ENCODE measurements around the gene CNN1. TPM values are rescaled to one million over a fixed set of nuclear protein-coding genes. Genes with fewer than 3 reads are reported as not detected.

The CNN1 gene
- total RNA-seq = 10 to 100 TPM in 1 of 2 donors, 1 to 10 TPM in 1; 3.7 to 11.2 TPM
- polyA plus RNA-seq (ENCODE audit: insufficient read length in 2 of 2) = 1 to 10 TPM; 3.6 to 4.2 TPM
- long read RNA-seq, donor 1 = 0 reads
- long read RNA-seq, donor 2 = 0 reads
- long read RNA-seq, donor 3 = 0 reads
- long read RNA-seq, donor 4, partial matches to known transcripts = 0 of 2 reads
- long read RNA-seq, donor 4, other reads (novel, unspliced or antisense) = 0 of 2 reads

- Histone ChIP-seq H3K4me1 (ENCODE audit: control insufficient read depth, insufficient read depth, low read length) (peaks cover 22% of the 10 kb centered on the region), H3K27me3 (ENCODE audit: control insufficient read depth, insufficient read depth, low read length) (peaks cover 23% of the 10 kb centered on the region), H3K36me3 (ENCODE audit: control insufficient read depth, insufficient read depth, low read length) (no peaks in the 10 kb centered on the region), H3K9me3 (ENCODE audit: control insufficient read depth, insufficient read depth, low read length) (no peaks in the 10 kb centered on the region), H3K4me3 (ENCODE audit: low read depth, low read length) (no peak within 1 kb of the TSS), H3K27ac (ENCODE audit: low read depth, low read length) (no peak within 1 kb of the TSS)
- WGBS (ENCODE audit: insufficient coverage) = 24% methylated on average over 19 of the region's 21 CpGs
- peak in 1 of 6 donors; percentile 56 for DNase-seq (ENCODE audit: low read depth in 4 of 6, low spot score in 6 of 6)
These were observed at the start of gene CNN1 for GRCh38 chr19:11538232-11539036. TSS of gene CNN1 (plus strand) at chr19:11538851. CDS start at chr19:11538928, 77 bp downstream.

- 98% methylated on average over 7 of the region's 7 CpGs for WGBS (ENCODE audit: insufficient coverage)
These were observed 49.3 kb upstream of the CNN1 start for GRCh38 chr19:11489378-11489777.

GRCh38 chr19:11494634-11495285 lies 43.9 kb upstream of the CNN1 start:
- no peak for DNase-seq (ENCODE audit: low read depth in 4 of 6, low spot score in 6 of 6)
- H3K27me3 ChIP-seq (ENCODE audit: control insufficient read depth, insufficient read depth, low read length) = no peaks in the 10 kb centered on the region
- H3K4me3 ChIP-seq (ENCODE audit: low read depth, low read length) = no peak overlapping the region
- 87% methylated on average over 18 of the region's 27 CpGs for WGBS (ENCODE audit: insufficient coverage)
- H3K9me3 ChIP-seq (ENCODE audit: control insufficient read depth, insufficient read depth, low read length) = no peaks in the 10 kb centered on the region
- H3K27ac ChIP-seq (ENCODE audit: low read depth, low read length) = no peak overlapping the region
- peaks cover 76% of the 10 kb centered on the region for H3K36me3 ChIP-seq (ENCODE audit: control insufficient read depth, insufficient read depth, low read length)
- H3K4me1 ChIP-seq (ENCODE audit: control insufficient read depth, insufficient read depth, low read length) = no peaks in the 10 kb centered on the region

More at GRCh38 chr19:11489378-11489777, 49.3 kb upstream of the CNN1 start:
- H3K4me1 ChIP-seq (ENCODE audit: control insufficient read depth, insufficient read depth, low read length) = no peaks in the 10 kb centered on the region
- H3K27me3 ChIP-seq (ENCODE audit: control insufficient read depth, insufficient read depth, low read length) = no peaks in the 10 kb centered on the region
- no peak overlapping the region for H3K4me3 ChIP-seq (ENCODE audit: low read depth, low read length)
- no peak for DNase-seq (ENCODE audit: low read depth in 4 of 6, low spot score in 6 of 6)
- no peak overlapping the region for H3K27ac ChIP-seq (ENCODE audit: low read depth, low read length)
- peaks cover 75% of the 10 kb centered on the region for H3K36me3 ChIP-seq (ENCODE audit: control insufficient read depth, insufficient read depth, low read length)
- no peaks in the 10 kb centered on the region for H3K9me3 ChIP-seq (ENCODE audit: control insufficient read depth, insufficient read depth, low read length)

- H3K9me3 ChIP-seq (ENCODE audit: control insufficient read depth, insufficient read depth, low read length) = no peaks in the 10 kb centered on the region
- H3K4me3 ChIP-seq (ENCODE audit: low read depth, low read length) = no peak overlapping the region
- DNase-seq (ENCODE audit: low read depth in 4 of 6, low spot score in 6 of 6) = no peak
- 91% methylated on average over 10 of the region's 10 CpGs for WGBS (ENCODE audit: insufficient coverage)
- no peaks in the 10 kb centered on the region for H3K4me1 ChIP-seq (ENCODE audit: control insufficient read depth, insufficient read depth, low read length)
- H3K27ac ChIP-seq (ENCODE audit: low read depth, low read length) = no peak overlapping the region
- peaks cover 73% of the 10 kb centered on the region for H3K36me3 ChIP-seq (ENCODE audit: control insufficient read depth, insufficient read depth, low read length)
- no peaks in the 10 kb centered on the region for H3K27me3 ChIP-seq (ENCODE audit: control insufficient read depth, insufficient read depth, low read length)
These were observed 43.2 kb upstream of the CNN1 start for GRCh38 chr19:11495481-11495880.

- Histone ChIP-seq H3K4me1 (ENCODE audit: control insufficient read depth, insufficient read depth, low read length) (no peaks in the 10 kb centered on the region), H3K9me3 (ENCODE audit: control insufficient read depth, insufficient read depth, low read length) (no peaks in the 10 kb centered on the region), H3K36me3 (ENCODE audit: control insufficient read depth, insufficient read depth, low read length) (peaks cover 71% of the 10 kb centered on the region), H3K4me3 (ENCODE audit: low read depth, low read length) (no peak overlapping the region), H3K27ac (ENCODE audit: low read depth, low read length) (no peak overlapping the region), H3K27me3 (ENCODE audit: control insufficient read depth, insufficient read depth, low read length) (no peaks in the 10 kb centered on the region)
- no peak for DNase-seq (ENCODE audit: low read depth in 4 of 6, low spot score in 6 of 6)
- 97% methylated on average over 22 of the region's 22 CpGs for WGBS (ENCODE audit: insufficient coverage)
These were observed 42.8 kb upstream of the CNN1 start for GRCh38 chr19:11495885-11496284.

- peak in 2 of 6 donors; percentile 41 to 44 for DNase-seq (ENCODE audit: low read depth in 4 of 6, low spot score in 6 of 6)
- Histone ChIP-seq H3K9me3 (ENCODE audit: control insufficient read depth, insufficient read depth, low read length) (no peaks in the 10 kb centered on the region), H3K4me3 (ENCODE audit: low read depth, low read length) (no peak overlapping the region), H3K27me3 (ENCODE audit: control insufficient read depth, insufficient read depth, low read length) (no peaks in the 10 kb centered on the region), H3K4me1 (ENCODE audit: control insufficient read depth, insufficient read depth, low read length) (no peaks in the 10 kb centered on the region), H3K27ac (ENCODE audit: low read depth, low read length) (no peak overlapping the region), H3K36me3 (ENCODE audit: control insufficient read depth, insufficient read depth, low read length) (peaks cover 73% of the 10 kb centered on the region)
- WGBS (ENCODE audit: insufficient coverage) = 53% methylated on average over 12 of the region's 17 CpGs
These were observed 42.1 kb upstream of the CNN1 start for GRCh38 chr19:11496391-11497163.

- H3K9me3 ChIP-seq (ENCODE audit: control insufficient read depth, insufficient read depth, low read length) = no peaks in the 10 kb centered on the region
- whole genome bisulfite sequencing (ENCODE audit: insufficient coverage) = 90% methylated on average over 1 of the region's 6 CpGs
- H3K4me3 ChIP-seq (ENCODE audit: low read depth, low read length) = no peak overlapping the region
These were observed 39.4 kb upstream of the CNN1 start for GRCh38 chr19:11499220-11499726.

GRCh38 chr19:11499890-11500420 lies 38.7 kb upstream of the CNN1 start:
- Histone ChIP-seq H3K36me3 (ENCODE audit: control insufficient read depth, insufficient read depth, low read length) (peaks cover 64% of the 10 kb centered on the region), H3K4me3 (ENCODE audit: low read depth, low read length) (no peak overlapping the region), H3K27ac (ENCODE audit: low read depth, low read length) (no peak overlapping the region), H3K27me3 (ENCODE audit: control insufficient read depth, insufficient read depth, low read length) (no peaks in the 10 kb centered on the region), H3K9me3 (ENCODE audit: control insufficient read depth, insufficient read depth, low read length) (no peaks in the 10 kb centered on the region), H3K4me1 (ENCODE audit: control insufficient read depth, insufficient read depth, low read length) (peaks cover 6% of the 10 kb centered on the region)
- 87% methylated on average over 7 of the region's 7 CpGs for WGBS (ENCODE audit: insufficient coverage)
- no peak for DNase-seq (ENCODE audit: low read depth in 4 of 6, low spot score in 6 of 6)

More at GRCh38 chr19:11499220-11499726, 39.4 kb upstream of the CNN1 start:
- peaks cover 3% of the 10 kb centered on the region for H3K4me1 ChIP-seq (ENCODE audit: control insufficient read depth, insufficient read depth, low read length)
- DNase-seq (ENCODE audit: low read depth in 4 of 6, low spot score in 6 of 6) = no peak
- no peak overlapping the region for H3K27ac ChIP-seq (ENCODE audit: low read depth, low read length)
- H3K36me3 ChIP-seq (ENCODE audit: control insufficient read depth, insufficient read depth, low read length) = peaks cover 70% of the 10 kb centered on the region
- no peaks in the 10 kb centered on the region for H3K27me3 ChIP-seq (ENCODE audit: control insufficient read depth, insufficient read depth, low read length)
